Type B pancreatic cell (in vitro differentiated cells): Measurements from ENCODE around the gene JAM2. TPM values are rescaled to one million over a fixed set of nuclear protein-coding genes. Genes with fewer than 3 reads are reported as not detected.
"Not testable (repeated sequence)": the region's sequence is repeated elsewhere in the genome, so short reads cannot be mapped to it uniquely, and the experiment has no call there.

Experiments
- DNase-seq: peaks from one replicate; pipeline ENCODE4 v3.0.0; 2021; ENCODE audit warnings: mixed read lengths; ENCODE audit not compliant: unreplicated experiment; ENCODE audit errors: extremely low spot score
- H3K27ac Mint-ChIP-seq: 2 replicates; pipeline ENCODE4 v1.8.0; 2021; ENCODE audit warnings: mild to moderate bottlenecking, mixed read lengths
- H3K27me3 Mint-ChIP-seq: 2 replicates; pipeline ENCODE4 v1.8.0; 2021; ENCODE audit warnings: mixed read lengths
- H3K36me3 Mint-ChIP-seq: 2 replicates; pipeline ENCODE4 v1.8.0; 2021; ENCODE audit warnings: mixed read lengths
- H3K4me1 Mint-ChIP-seq: one replicate; pipeline ENCODE4 v1.8.0; 2021; ENCODE audit warnings: mixed read lengths; ENCODE audit not compliant: unreplicated experiment
- H3K4me3 Mint-ChIP-seq: 2 replicates; pipeline ENCODE4 v1.8.0; 2021; ENCODE audit warnings: mild to moderate bottlenecking, mixed read lengths
- H3K9me3 Mint-ChIP-seq: 2 replicates; pipeline ENCODE4 v1.8.0; 2021; ENCODE audit warnings: mixed read lengths
- total RNA-seq: library from RNA; stranded (reverse); gene quantifications from 2 replicates; pipeline ENCODE4 v1.2.1, GENCODE V29; 2021; ENCODE audit warnings: low replicate concordance
- TF ChIP-seq, protein P1 (sequence below): fragments of 200-600 bp; sonication (generic); conservative IDR thresholded peaks from 2 replicates; pipeline ENCODE4 v1.5.0; 2021; ENCODE audit warnings: antibody characterized with exemption, mild to moderate bottlenecking

JAM2 gene
- total RNA-seq, 1 donor from 2014 or later = 10.0 TPM

DNA sequence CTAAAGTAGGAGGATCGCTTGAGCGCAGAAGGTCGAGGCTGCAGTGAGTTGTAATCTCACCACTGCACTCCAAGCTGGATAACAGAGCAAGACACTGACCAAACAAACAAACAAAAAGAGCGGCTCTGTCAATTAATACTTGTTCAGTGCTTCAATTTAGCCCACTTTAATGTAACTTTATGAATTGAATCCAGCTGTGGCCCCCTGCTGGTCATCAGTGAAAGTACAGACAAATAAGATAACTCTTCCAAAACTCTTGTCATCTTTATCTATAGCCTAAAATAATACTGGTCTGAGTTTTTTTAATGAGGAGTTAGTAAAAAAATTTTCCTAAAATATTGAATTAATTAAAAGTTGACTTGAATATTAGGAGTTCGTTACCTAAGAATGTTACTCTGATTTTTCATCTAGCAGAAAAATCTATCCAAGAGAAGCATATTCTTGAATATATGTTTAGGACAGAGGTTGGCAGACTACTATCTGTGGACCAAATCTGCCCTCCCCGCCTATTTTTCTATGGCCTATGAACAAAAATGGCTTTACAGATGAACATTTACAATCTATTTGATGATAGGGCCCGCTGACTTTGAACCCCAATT, 69.5 kb downstream of the JAM2 start:
- H3K4me3 Mint-ChIP-seq = no peak overlapping the region
- DNase-seq = no peak
- no peaks in the 10 kb centered on the region for H3K4me1 Mint-ChIP-seq
- H3K36me3 Mint-ChIP-seq = no peaks in the 10 kb centered on the region
- H3K9me3 Mint-ChIP-seq = no peaks in the 10 kb centered on the region
- H3K27me3 Mint-ChIP-seq = no peaks in the 10 kb centered on the region
- H3K27ac Mint-ChIP-seq = no peak overlapping the region
- TF ChIP-seq, protein P1, sequence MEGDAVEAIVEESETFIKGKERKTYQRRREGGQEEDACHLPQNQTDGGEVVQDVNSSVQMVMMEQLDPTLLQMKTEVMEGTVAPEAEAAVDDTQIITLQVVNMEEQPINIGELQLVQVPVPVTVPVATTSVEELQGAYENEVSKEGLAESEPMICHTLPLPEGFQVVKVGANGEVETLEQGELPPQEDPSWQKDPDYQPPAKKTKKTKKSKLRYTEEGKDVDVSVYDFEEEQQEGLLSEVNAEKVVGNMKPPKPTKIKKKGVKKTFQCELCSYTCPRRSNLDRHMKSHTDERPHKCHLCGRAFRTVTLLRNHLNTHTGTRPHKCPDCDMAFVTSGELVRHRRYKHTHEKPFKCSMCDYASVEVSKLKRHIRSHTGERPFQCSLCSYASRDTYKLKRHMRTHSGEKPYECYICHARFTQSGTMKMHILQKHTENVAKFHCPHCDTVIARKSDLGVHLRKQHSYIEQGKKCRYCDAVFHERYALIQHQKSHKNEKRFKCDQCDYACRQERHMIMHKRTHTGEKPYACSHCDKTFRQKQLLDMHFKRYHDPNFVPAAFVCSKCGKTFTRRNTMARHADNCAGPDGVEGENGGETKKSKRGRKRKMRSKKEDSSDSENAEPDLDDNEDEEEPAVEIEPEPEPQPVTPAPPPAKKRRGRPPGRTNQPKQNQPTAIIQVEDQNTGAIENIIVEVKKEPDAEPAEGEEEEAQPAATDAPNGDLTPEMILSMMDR = peak; percentile 95

DNA sequence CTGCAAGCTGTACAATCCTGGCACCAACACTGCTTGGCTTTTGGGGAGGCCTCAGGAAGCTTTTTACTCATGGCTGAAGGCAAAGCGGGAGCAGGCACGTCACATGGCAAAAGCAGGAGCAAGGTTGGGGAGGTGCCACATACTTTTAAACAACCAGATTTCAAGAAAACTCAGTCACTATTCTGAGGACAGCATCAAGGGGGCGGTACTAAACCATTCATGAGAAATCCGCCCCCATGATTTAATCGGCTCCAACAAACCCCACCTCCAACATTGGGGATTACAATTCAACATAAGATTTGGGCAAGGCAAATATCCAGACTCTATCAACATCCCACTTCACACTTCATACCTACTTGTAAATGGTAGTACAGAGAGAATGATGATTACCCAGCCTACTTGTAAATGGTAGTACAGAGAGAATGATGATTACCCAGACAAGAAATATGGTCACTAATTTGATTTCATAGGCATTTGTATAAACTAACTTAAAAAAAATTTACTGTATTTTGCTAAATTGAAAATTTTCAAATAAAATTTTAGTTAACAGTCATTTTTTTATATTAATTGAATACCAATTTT, 70.7 kb downstream of the JAM2 start:
- TF ChIP-seq, protein P1 = no peak
- H3K9me3 Mint-ChIP-seq = no peaks in the 10 kb centered on the region
- no peak overlapping the region for H3K27ac Mint-ChIP-seq
- H3K4me1 Mint-ChIP-seq = no peaks in the 10 kb centered on the region
- H3K27me3 Mint-ChIP-seq = no peaks in the 10 kb centered on the region
- no peaks in the 10 kb centered on the region for H3K36me3 Mint-ChIP-seq
- no peak for DNase-seq
- H3K4me3 Mint-ChIP-seq = no peak overlapping the region

DNA sequence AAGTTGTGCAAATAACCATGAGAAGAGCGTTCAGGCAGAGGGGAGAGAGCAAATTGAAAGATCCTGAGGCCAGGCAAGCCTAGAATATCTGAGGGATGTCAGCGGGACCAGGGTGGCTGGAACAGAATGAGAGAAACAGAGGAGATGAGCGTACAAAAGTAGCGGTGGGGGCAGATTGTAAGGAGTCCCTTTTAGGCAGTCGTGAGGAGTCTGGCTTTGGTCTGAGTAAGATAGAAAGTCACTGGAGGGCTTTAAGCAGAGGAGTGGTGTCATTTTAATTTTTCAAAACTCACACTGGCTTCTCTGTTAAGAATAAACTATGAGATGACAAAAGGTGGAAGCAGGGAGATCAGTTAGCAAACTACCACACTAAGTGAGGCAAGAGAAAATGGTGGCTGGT, 71.5 kb downstream of the JAM2 start:
- TF ChIP-seq, protein P1 = no peak
- no peak overlapping the region for H3K4me3 Mint-ChIP-seq
- no peaks in the 10 kb centered on the region for H3K9me3 Mint-ChIP-seq
- H3K4me1 Mint-ChIP-seq = no peaks in the 10 kb centered on the region
- no peaks in the 10 kb centered on the region for H3K27me3 Mint-ChIP-seq
- no peak overlapping the region for H3K27ac Mint-ChIP-seq
- DNase-seq = no peak
- no peaks in the 10 kb centered on the region for H3K36me3 Mint-ChIP-seq

DNA sequence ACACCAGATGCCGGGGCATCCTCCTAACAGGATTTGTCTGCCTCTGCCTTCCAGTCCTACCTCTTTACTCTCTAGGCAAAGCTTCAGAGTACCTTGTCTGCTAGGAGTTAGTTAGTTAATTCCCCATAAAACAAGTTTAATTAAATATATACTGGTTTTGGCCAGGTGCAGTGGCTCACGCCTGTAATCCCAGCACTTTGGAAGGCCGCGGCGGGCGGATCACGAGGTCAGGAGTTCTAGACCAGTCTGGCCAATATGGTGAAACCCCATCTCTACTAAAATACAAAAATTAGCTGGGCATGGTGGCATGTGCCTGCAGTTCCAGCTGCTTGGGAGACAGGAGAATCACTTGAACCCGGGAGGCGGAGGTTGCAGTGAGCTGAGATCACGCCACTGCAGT, 75.0 kb downstream of the JAM2 start:
- H3K4me3 Mint-ChIP-seq, H3K4me1 Mint-ChIP-seq, DNase-seq, H3K27ac Mint-ChIP-seq, H3K9me3 Mint-ChIP-seq, H3K27me3 Mint-ChIP-seq: not testable (repeated sequence)
- H3K36me3 Mint-ChIP-seq = peaks cover 11% of the 10 kb centered on the region

DNA sequence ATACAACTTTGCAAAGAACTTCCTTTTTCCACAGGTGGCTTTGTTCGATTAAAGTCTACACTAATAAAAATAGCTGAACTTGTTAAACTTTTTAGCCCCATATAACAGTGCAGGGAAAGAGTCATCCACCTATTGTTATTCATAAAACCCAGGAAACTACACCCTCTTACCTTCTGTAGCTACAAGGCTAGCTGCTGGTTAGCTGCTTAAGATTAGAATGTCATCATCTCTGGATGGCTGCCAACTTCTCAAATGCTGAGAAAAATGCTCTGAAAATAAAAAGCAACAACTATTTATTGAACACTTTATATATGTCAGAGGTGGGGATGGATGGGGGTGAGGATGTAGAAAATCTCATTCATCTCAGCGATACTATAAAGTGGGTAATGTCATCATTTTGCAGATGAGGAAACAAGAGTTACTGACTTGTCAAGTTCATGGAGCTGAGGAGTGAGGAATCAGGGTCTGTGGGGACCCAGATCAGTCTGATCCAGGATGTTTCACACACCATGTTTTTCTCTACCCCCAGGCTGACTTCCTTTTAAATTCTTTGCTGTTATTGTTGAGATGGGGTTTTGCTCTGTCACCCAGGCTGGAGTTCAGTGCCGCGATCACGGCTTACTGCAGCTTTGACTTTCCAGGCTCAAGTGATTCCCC, 78.6 kb downstream of the JAM2 start:
- Mint-ChIP-seq H3K27ac (no peak overlapping the region), H3K27me3 (no peaks in the 10 kb centered on the region), H3K36me3 (peaks cover 31% of the 10 kb centered on the region), H3K4me3 (no peak overlapping the region), H3K9me3 (no peaks in the 10 kb centered on the region), H3K4me1 (no peaks in the 10 kb centered on the region)
- DNase-seq = no peak
- TF ChIP-seq, protein P1 = no peak

DNA sequence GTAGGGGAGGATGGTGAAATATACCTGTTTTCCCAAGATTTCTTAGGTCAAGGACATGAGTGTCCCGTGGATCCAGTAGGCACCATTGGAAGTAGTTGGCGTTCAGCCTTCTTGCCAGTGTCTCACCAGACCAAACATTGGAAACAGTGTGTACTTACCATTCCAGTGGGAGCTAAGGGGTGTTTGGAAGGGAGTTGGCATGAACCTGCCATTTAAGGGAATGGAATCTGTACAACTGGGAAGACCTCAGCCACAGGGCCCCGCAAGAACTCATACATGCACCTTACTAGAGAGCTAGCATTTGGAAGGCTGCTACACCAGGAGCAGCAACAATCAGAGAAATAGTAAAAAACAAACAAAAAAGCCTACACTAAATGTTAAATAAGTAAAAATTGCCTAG, 82.9 kb downstream of the JAM2 start:
- H3K4me1 Mint-ChIP-seq = no peaks in the 10 kb centered on the region

More for the DNA sequence above, 82.9 kb downstream of the JAM2 start:
- Mint-ChIP-seq H3K4me3 (no peak overlapping the region), H3K27me3 (no peaks in the 10 kb centered on the region), H3K27ac (no peak overlapping the region), H3K9me3 (no peaks in the 10 kb centered on the region), H3K36me3 (peaks cover 48% of the 10 kb centered on the region)
- TF ChIP-seq, protein P1 = no peak
- no peak for DNase-seq
